ENCODE data around the gene SHC2. TPM values are rescaled to one million over a fixed set of nuclear protein-coding genes. Genes with fewer than 3 reads are reported as not detected.

Gene SHC2
- total and polyA plus RNA-seq, 2 of the 13 experiments (the other 11 are each of a cell fraction or from before 2014, with no cell fraction given): 9.0 to 18.3 TPM

- no peak for TF ChIP-seq MBD4 (IDR thresholded peaks at IDR 0.05; ENCODE audit: borderline replicate concordance, low read length)
- TF ChIP-seq ZNF101 (CRISPR knock-in tag; IDR thresholded peaks at IDR 0.05; ENCODE audit: borderline replicate concordance, low read depth): no peak
- TF ChIP-seq PCBP2 (optimal IDR thresholded peaks at IDR 0.05; ENCODE audit: low read depth, low read length, poor library complexity, severe bottlenecking): no peak
- peak; percentile 92; the same call in 1 of the 2 replicates for TF ChIP-seq ZSCAN30 (CRISPR knock-in tag; IDR thresholded peaks at IDR 0.05)
- no peak; the same call in 1 of the 2 replicates for TF ChIP-seq ZNF234 (CRISPR knock-in tag; conservative IDR thresholded peaks at IDR 0.05)
- no peak for TF ChIP-seq ZUFSP (CRISPR knock-in tag; IDR thresholded peaks at IDR 0.05; ENCODE audit: borderline replicate concordance)
- no peak for TF ChIP-seq ZNF362 (CRISPR knock-in tag; IDR thresholded peaks at IDR 0.05; ENCODE audit: borderline replicate concordance)
- TF ChIP-seq MTERF4 (CRISPR knock-in tag; IDR thresholded peaks at IDR 0.05): peak; percentile 45
- TF ChIP-seq NFIC (IDR thresholded peaks at IDR 0.05; ENCODE audit: low read length): no peak
- TF ChIP-seq KMT2A (CRISPR knock-in tag; IDR thresholded peaks at IDR 0.05): peak; percentile 65; the same call in 1 of the 2 replicates
- TF ChIP-seq TARDBP (CRISPR knock-in tag; IDR thresholded peaks at IDR 0.05): peak; percentile 90; the same call in 1 of the 2 replicates
- TF ChIP-seq GMEB2 (CRISPR knock-in tag; IDR thresholded peaks at IDR 0.05; ENCODE audit: low read depth): peak; percentile 83
- TF ChIP-seq JARID2 (CRISPR knock-in tag; IDR thresholded peaks at IDR 0.05; ENCODE audit: insufficient replicate concordance): no peak
- TF ChIP-seq CSRNP2 (CRISPR knock-in tag; conservative IDR thresholded peaks at IDR 0.05; ENCODE audit: low read depth): no peak
- no peak for TF ChIP-seq PHB2 (IDR thresholded peaks at IDR 0.05; ENCODE audit: partially characterized antibody)
- no peak for TF ChIP-seq ZFP36 (IDR thresholded peaks at IDR 0.05; ENCODE audit: borderline replicate concordance, low read depth, low read length, partially characterized antibody)
- no peak for TF ChIP-seq ZNF550 (CRISPR knock-in tag; IDR thresholded peaks at IDR 0.05; ENCODE audit: borderline replicate concordance)
- TF ChIP-seq ZNF850 (CRISPR knock-in tag; conservative IDR thresholded peaks at IDR 0.05): no peak
- no peak for TF ChIP-seq ZNF576 (CRISPR knock-in tag; IDR thresholded peaks at IDR 0.05)
- no peak for TF ChIP-seq THAP7 (CRISPR knock-in tag; IDR thresholded peaks at IDR 0.05)
Observed at GRCh38 chr19:488505-489417, 27.9 kb upstream of the SHC2 start (continued).
